LNCAP (cell line): ENCODE data around the gene ZNF609.

ENCODE experiments used
- CTCF ChIP-seq: fragments of 450-650 bp; IDR thresholded peaks from 2 replicates; pipeline ENCODE4 v1.5.1; 2017; ENCODE audit warnings: mild to moderate bottlenecking

Gene ZNF609

GRCh38 chr15:64687172-64687571, 226.8 kb downstream of the ZNF609 start:
- TF ChIP-seq CTCF: no peak

GRCh38 chr15:64687688-64688087, 227.3 kb downstream of the ZNF609 start:
- TF ChIP-seq CTCF: no peak

- no peak for TF ChIP-seq CTCF
These were observed 228.4 kb downstream of the ZNF609 start for GRCh38 chr15:64688770-64689169.

GRCh38 chr15:64690008-64690407, 229.6 kb downstream of the ZNF609 start:
- no peak for TF ChIP-seq CTCF

- TF ChIP-seq CTCF: no peak
These were observed 230.4 kb downstream of the ZNF609 start for GRCh38 chr15:64690578-64691296.

- TF ChIP-seq CTCF: no peak
These were observed 231.7 kb downstream of the ZNF609 start for GRCh38 chr15:64691896-64692565.

GRCh38 chr15:64693134-64693533, 232.8 kb downstream of the ZNF609 start:
- TF ChIP-seq CTCF: no peak
